Subcutaneous abdominal adipose tissue (tissue), 5 donors: Measurements from ENCODE around the gene IQSEC2.

Source experiments
- H3K27ac ChIP-seq: one replicate; pipeline ENCODE4 v1.7.0; 2013; ENCODE audit warnings: low read depth, mild to moderate bottlenecking, inconsistent platforms, low read length, moderate library complexity
- H3K27me3 ChIP-seq, 5 donors: one replicate each; pipeline ENCODE4 v1.7.0; 2013; ENCODE audit warnings: low read length in 5 of 5, inconsistent platforms in 1 of 5; ENCODE audit not compliant: control insufficient read depth in 5 of 5, insufficient read depth in 4 of 5
- H3K36me3 ChIP-seq, 5 donors: one replicate each; pipeline ENCODE4 v1.7.0; 2013; ENCODE audit warnings: low read length in 5 of 5; ENCODE audit not compliant: control insufficient read depth in 5 of 5, insufficient read depth in 5 of 5
- H3K4me1 ChIP-seq, 5 donors: one replicate each; pipeline ENCODE4 v1.7.0; 2013; ENCODE audit warnings: low read length in 5 of 5, mild to moderate bottlenecking in 3 of 5, moderate library complexity in 1 of 5; ENCODE audit not compliant: control insufficient read depth in 5 of 5, insufficient read depth in 5 of 5
- H3K4me3 ChIP-seq, 5 donors: one replicate each; pipeline ENCODE4 v1.7.0; 2013; ENCODE audit warnings: low read length in 5 of 5, low read depth in 1 of 5
- H3K9ac ChIP-seq, 5 donors: one replicate each; pipeline ENCODE4 v1.7.0; 2013; ENCODE audit warnings: low read length in 5 of 5, mild to moderate bottlenecking in 4 of 5, moderate library complexity in 3 of 5
- H3K9me3 ChIP-seq, 5 donors: one replicate each; pipeline ENCODE4 v1.7.0; 2013; ENCODE audit warnings: low read length in 5 of 5; ENCODE audit not compliant: control insufficient read depth in 5 of 5
- donor health status: healthy.
- donor health status: healthy.
- donor health status: healthy.
- donor health status: healthy.
- donor health status: healthy.

Gene IQSEC2

GRCh38 chrX:53269536-53270107 is 11.8 kb downstream of the IQSEC2 start:
- Histone ChIP-seq H3K36me3 (no peaks in the 10 kb centered on the region), H3K4me1 (peaks cover 0 to 37% (median 27%) of the 10 kb centered on the region in 5 donors), H3K9ac (no peak overlapping the region), H3K9me3 (no peaks in the 10 kb centered on the region), H3K27ac (no peak overlapping the region), H3K27me3 (peaks cover 0 to 29% (median 14%) of the 10 kb centered on the region in 5 donors), H3K4me3 (no peak overlapping the region)

DNA sequence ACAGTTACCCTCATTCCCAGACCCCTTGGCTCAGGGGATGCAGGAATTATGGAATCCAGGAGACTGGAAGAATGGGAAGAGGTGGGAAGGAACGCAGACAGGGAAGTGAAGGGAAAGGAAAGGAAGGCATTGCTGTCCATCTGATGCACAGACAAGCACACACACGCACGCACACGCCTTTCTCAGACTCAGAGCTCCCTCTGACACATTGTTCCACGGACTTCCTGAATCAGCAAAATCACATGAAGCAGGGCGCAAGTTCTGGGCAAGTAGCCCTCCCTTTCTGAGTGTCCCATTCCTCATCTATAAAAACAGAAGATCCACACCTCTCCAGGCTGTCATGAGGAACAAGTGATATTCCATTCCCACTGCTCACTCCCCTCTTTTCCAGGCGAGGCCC is 13.2 kb downstream of the IQSEC2 start:
- H3K4me1 ChIP-seq: peaks cover 0 to 37% (median 27%) of the 10 kb centered on the region in 5 donors
- H3K27ac ChIP-seq: no peak overlapping the region
- H3K9ac ChIP-seq: no peak overlapping the region
- H3K9me3 ChIP-seq: no peaks in the 10 kb centered on the region
- H3K4me3 ChIP-seq: no peak overlapping the region
- no peaks in the 10 kb centered on the region for H3K36me3 ChIP-seq
- peaks cover 0 to 34% (median 21%) of the 10 kb centered on the region in 5 donors for H3K27me3 ChIP-seq

- peaks cover 0 to 40% (median 27%) of the 10 kb centered on the region in 5 donors for H3K4me1 ChIP-seq
- no peaks in the 10 kb centered on the region for H3K36me3 ChIP-seq
- H3K27ac ChIP-seq: peak overlapping the region; percentile 9
- H3K9me3 ChIP-seq: no peaks in the 10 kb centered on the region
- H3K4me3 ChIP-seq: no peak overlapping the region
- peaks cover 4 to 25% (median 21%) of the 10 kb centered on the region in 5 donors for H3K27me3 ChIP-seq
- peak overlapping the region in 1 of 5 donors; percentile 5 for H3K9ac ChIP-seq
Measured at GRCh38 chrX:53266914-53267313, 14.5 kb downstream of the IQSEC2 start.

GRCh38 chrX:53265771-53266574 is 15.4 kb downstream of the IQSEC2 start:
- no peaks in the 10 kb centered on the region for H3K36me3 ChIP-seq
- peaks cover 4 to 25% (median 19%) of the 10 kb centered on the region in 5 donors for H3K27me3 ChIP-seq
- H3K9me3 ChIP-seq: no peaks in the 10 kb centered on the region
- peak overlapping the region; percentile 60 for H3K27ac ChIP-seq
- peaks cover 0 to 43% (median 27%) of the 10 kb centered on the region in 5 donors for H3K4me1 ChIP-seq
- peak overlapping the region in 1 of 5 donors; percentile 7 for H3K9ac ChIP-seq
- H3K4me3 ChIP-seq: no peak overlapping the region

DNA sequence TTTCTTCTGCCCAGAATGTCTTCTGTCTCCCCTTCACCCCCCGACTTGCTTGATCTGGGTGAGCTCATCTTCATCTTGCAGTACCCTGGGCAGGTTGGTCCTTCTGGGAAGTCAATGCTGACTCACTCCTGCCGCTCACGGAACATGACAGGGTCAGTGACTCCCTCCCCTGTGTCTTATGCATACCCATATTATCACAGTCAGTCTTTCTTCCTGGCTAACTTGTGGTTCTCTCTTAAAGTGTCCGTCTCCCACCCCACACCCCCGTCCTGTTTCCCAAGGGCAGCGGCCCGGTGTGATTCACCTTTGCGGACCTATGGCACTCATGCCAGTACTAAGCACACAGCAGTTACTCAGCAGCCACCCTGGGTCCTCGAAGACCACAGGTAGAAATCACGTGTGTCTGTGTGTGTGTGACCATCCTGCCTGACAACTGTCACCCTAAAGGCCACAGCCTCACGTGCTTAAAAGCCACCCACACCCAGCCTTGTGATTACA is 17.7 kb downstream of the IQSEC2 start:
- H3K9ac ChIP-seq: no peak overlapping the region
- no peak overlapping the region for H3K4me3 ChIP-seq
- H3K27me3 ChIP-seq: peaks cover 4 to 24% (median 16%) of the 10 kb centered on the region in 5 donors
- H3K36me3 ChIP-seq: no peaks in the 10 kb centered on the region
- peaks cover 0 to 39% (median 26%) of the 10 kb centered on the region in 5 donors for H3K4me1 ChIP-seq
- no peak overlapping the region for H3K27ac ChIP-seq
- H3K9me3 ChIP-seq: no peaks in the 10 kb centered on the region

- no peaks in the 10 kb centered on the region for H3K36me3 ChIP-seq
- H3K27ac ChIP-seq: no peak overlapping the region
- H3K9ac ChIP-seq: no peak overlapping the region
- H3K9me3 ChIP-seq: no peaks in the 10 kb centered on the region
- H3K4me1 ChIP-seq: peaks cover 0 to 34% (median 22%) of the 10 kb centered on the region in 5 donors
- H3K4me3 ChIP-seq: no peak overlapping the region
- H3K27me3 ChIP-seq: peaks cover 4 to 22% (median 14%) of the 10 kb centered on the region in 5 donors
Measured at GRCh38 chrX:53262918-53263394, 18.4 kb downstream of the IQSEC2 start.

DNA sequence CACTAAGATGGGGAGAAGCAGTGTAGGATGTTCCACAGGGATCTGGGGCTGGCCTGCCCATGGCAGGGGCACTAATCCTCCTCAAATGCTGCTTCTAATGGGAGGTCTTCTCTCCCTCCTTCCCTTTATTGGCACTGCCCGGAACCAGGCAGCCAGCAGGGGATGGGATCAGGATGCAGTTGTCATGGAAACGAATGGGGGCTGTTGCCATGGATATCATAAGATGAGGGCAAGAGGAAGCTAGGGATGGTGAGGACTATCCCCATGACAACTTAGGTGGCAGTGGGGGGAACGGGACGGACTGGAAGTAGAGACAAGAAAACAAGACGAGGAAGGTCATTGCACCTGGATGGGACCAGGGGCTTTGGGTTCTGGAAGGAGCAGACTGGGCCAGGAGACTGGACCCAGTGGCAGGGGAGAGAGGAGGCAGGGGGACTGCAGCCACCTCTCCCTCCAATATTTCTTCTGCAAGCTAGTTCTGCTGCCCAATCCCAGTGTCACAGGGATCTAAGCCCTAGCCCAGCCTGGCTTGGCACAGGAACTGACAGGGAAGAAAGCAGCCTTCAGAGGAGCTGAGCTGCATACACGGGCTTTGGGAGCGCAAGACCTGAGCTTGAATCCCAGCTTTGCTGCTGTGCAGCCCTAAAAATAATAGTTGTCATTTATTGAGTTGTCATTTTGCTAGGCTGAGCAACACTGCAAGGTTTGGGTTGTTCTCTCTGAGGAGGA is 19.0 kb downstream of the IQSEC2 start:
- H3K27ac ChIP-seq: no peak overlapping the region

GRCh38 chrX:53261355-53261972 is 19.9 kb downstream of the IQSEC2 start:
- no peak overlapping the region for H3K4me3 ChIP-seq
- no peak overlapping the region for H3K9ac ChIP-seq
- H3K36me3 ChIP-seq: no peaks in the 10 kb centered on the region
- peaks cover 4 to 25% (median 17%) of the 10 kb centered on the region in 5 donors for H3K27me3 ChIP-seq
- peaks cover 0 to 19% (median 15%) of the 10 kb centered on the region in 5 donors for H3K4me1 ChIP-seq
- no peak overlapping the region for H3K27ac ChIP-seq
- no peaks in the 10 kb centered on the region for H3K9me3 ChIP-seq

More for the DNA sequence above, 19.0 kb downstream of the IQSEC2 start:
- Histone ChIP-seq H3K4me1 (peaks cover 0 to 28% (median 16%) of the 10 kb centered on the region in 5 donors), H3K9ac (no peak overlapping the region), H3K9me3 (no peaks in the 10 kb centered on the region), H3K4me3 (no peak overlapping the region), H3K36me3 (no peaks in the 10 kb centered on the region), H3K27me3 (peaks cover 4 to 20% (median 13%) of the 10 kb centered on the region in 5 donors)

DNA sequence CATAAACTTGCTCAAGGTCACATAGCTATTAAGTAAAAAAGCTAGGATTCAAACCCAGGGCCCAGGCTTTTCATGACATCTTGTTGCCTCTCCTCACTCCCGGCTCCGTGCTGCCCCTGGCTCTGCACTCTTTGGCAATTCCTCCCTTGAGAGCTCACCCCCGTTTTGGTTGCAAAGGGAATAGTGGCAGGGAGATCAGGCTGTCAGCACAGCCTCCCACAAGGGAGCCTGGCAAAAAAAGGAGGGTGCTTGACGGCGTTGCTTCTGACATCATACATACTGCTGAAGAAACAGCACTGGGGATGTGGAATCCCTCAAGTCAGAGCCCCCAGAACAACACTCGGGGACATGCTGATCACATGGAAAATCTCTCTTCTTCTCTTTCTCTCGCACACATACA is 20.5 kb downstream of the IQSEC2 start:
- Histone ChIP-seq H3K27ac (no peak overlapping the region), H3K36me3 (no peaks in the 10 kb centered on the region), H3K4me1 (peaks cover 0 to 13% (median 8%) of the 10 kb centered on the region in 5 donors), H3K9ac (no peak overlapping the region), H3K27me3 (peaks cover 4 to 27% (median 21%) of the 10 kb centered on the region in 5 donors), H3K4me3 (no peak overlapping the region), H3K9me3 (no peaks in the 10 kb centered on the region)
